ENCODE measurements around the gene PDE5A. TPM values are rescaled to one million over a fixed set of nuclear protein-coding genes. Genes with fewer than 3 reads are reported as not detected.

The PDE5A gene
- total RNA-seq, 1 experiment from 2014 or later, result 8.5 TPM

GRCh38 chr4:119653990-119654389, 25.4 kb upstream of the PDE5A start:
- BruUV-seq (replicated peaks), result no TSS peak
- no peaks in the 10 kb centered on the region for H3K79me2 ChIP-seq (ENCODE audit: low read depth)
- no peak overlapping the region for H2AFZ ChIP-seq
- H3K9me2 ChIP-seq (ENCODE audit: insufficient read depth), result no peaks in the 10 kb centered on the region
- H3K4me3 ChIP-seq, result no peak overlapping the region
- no peak overlapping the region for H3K27ac ChIP-seq
- no peak overlapping the region for H3K4me2 ChIP-seq
- no peaks in the 10 kb centered on the region for H3K36me3 ChIP-seq (ENCODE audit: low read depth)
- no peaks in the 10 kb centered on the region for H4K20me1 ChIP-seq (ENCODE audit: insufficient read depth)
- H3K27me3 ChIP-seq (ENCODE audit: insufficient read depth, low read depth), result no peaks in the 10 kb centered on the region
- DNase-seq, result no peak
- ChIA-PET CTCF (no interaction called here), POLR2A (ENCODE audit: unreplicated experiment) (no interaction called here)
- intact Hi-C loops (cut with micrococcal nuclease; ENCODE audit: unreplicated experiment), result no loop called here
- no peaks in the 10 kb centered on the region for H3F3A ChIP-seq (ENCODE audit: insufficient read depth, low read depth)
- TF ChIP-seq EZH2 (IDR thresholded peaks at IDR 0.05; ENCODE audit: low read depth), result no peak
- H3K9me3 ChIP-seq (ENCODE audit: insufficient read depth, low read depth), result no peaks in the 10 kb centered on the region
- H3K4me1 ChIP-seq (replicated peaks; ENCODE audit: insufficient read depth), result peaks cover 14% of the 10 kb centered on the region

GRCh38 chr4:119652998-119653397, 24.4 kb upstream of the PDE5A start:
- POLR2A ChIA-PET (ENCODE audit: unreplicated experiment), result no interaction called here

GRCh38 chr4:119648398-119648797, 19.8 kb upstream of the PDE5A start:
- intact Hi-C loops (cut with micrococcal nuclease; ENCODE audit: unreplicated experiment), result no loop called here
- DNase-seq, result no peak
- Histone ChIP-seq H3K9me2 (ENCODE audit: insufficient read depth) (no peaks in the 10 kb centered on the region), H3K27ac (no peak overlapping the region), H3K79me2 (ENCODE audit: low read depth) (no peaks in the 10 kb centered on the region), H3K4me2 (no peak overlapping the region), H3K4me1 (replicated peaks; ENCODE audit: insufficient read depth) (no peaks in the 10 kb centered on the region), H3K27me3 (ENCODE audit: insufficient read depth, low read depth) (no peaks in the 10 kb centered on the region), H3K36me3 (ENCODE audit: low read depth) (no peaks in the 10 kb centered on the region), H3K9me3 (ENCODE audit: insufficient read depth, low read depth) (no peaks in the 10 kb centered on the region), H3F3A (ENCODE audit: insufficient read depth, low read depth) (no peaks in the 10 kb centered on the region), H3K4me3 (no peak overlapping the region), H4K20me1 (ENCODE audit: insufficient read depth) (no peaks in the 10 kb centered on the region), H2AFZ (no peak overlapping the region)
- no peak for TF ChIP-seq CTCF (conservative IDR thresholded peaks at IDR 0.05)
- no peak for TF ChIP-seq EZH2 (IDR thresholded peaks at IDR 0.05; ENCODE audit: low read depth)
- BruUV-seq (replicated peaks), result no TSS peak
- ChIA-PET CTCF (no interaction called here), POLR2A (ENCODE audit: unreplicated experiment) (no interaction called here)

More at GRCh38 chr4:119652998-119653397, 24.4 kb upstream of the PDE5A start:
- H3K79me2 ChIP-seq (ENCODE audit: low read depth), result no peaks in the 10 kb centered on the region
- DNase-seq, result no peak
- no peaks in the 10 kb centered on the region for H4K20me1 ChIP-seq (ENCODE audit: insufficient read depth)
- intact Hi-C loops (cut with micrococcal nuclease; ENCODE audit: unreplicated experiment), result no loop called here
- no peak overlapping the region for H2AFZ ChIP-seq
- H3K27me3 ChIP-seq (ENCODE audit: insufficient read depth, low read depth), result no peaks in the 10 kb centered on the region
- TF ChIP-seq CTCF (conservative IDR thresholded peaks at IDR 0.05), result no peak
- no peak for TF ChIP-seq EZH2 (IDR thresholded peaks at IDR 0.05; ENCODE audit: low read depth)
- H3K4me3 ChIP-seq, result no peak overlapping the region
- no peaks in the 10 kb centered on the region for H3F3A ChIP-seq (ENCODE audit: insufficient read depth, low read depth)
- CTCF ChIA-PET, result no interaction called here
- no peaks in the 10 kb centered on the region for H3K36me3 ChIP-seq (ENCODE audit: low read depth)
- no TSS peak for BruUV-seq (replicated peaks)
- no peak overlapping the region for H3K27ac ChIP-seq
- no peaks in the 10 kb centered on the region for H3K9me2 ChIP-seq (ENCODE audit: insufficient read depth)
- H3K9me3 ChIP-seq (ENCODE audit: insufficient read depth, low read depth), result no peaks in the 10 kb centered on the region
- no peak overlapping the region for H3K4me2 ChIP-seq
- H3K4me1 ChIP-seq (replicated peaks; ENCODE audit: insufficient read depth), result peaks cover 14% of the 10 kb centered on the region

- H4K20me1 ChIP-seq (ENCODE audit: insufficient read depth), result no peaks in the 10 kb centered on the region
- no peaks in the 10 kb centered on the region for H3K9me2 ChIP-seq (ENCODE audit: insufficient read depth)
- BruUV-seq (replicated peaks), result no TSS peak
- no peaks in the 10 kb centered on the region for H3K4me1 ChIP-seq (replicated peaks; ENCODE audit: insufficient read depth)
- CTCF ChIA-PET, result no interaction called here
- H3F3A ChIP-seq (ENCODE audit: insufficient read depth, low read depth), result no peaks in the 10 kb centered on the region
- no peaks in the 10 kb centered on the region for H3K27me3 ChIP-seq (ENCODE audit: insufficient read depth, low read depth)
- no peak for DNase-seq
- TF ChIP-seq CTCF (conservative IDR thresholded peaks at IDR 0.05) (no peak), EZH2 (IDR thresholded peaks at IDR 0.05; ENCODE audit: low read depth) (no peak)
- H3K4me3 ChIP-seq, result no peak overlapping the region
- POLR2A ChIA-PET (ENCODE audit: unreplicated experiment), result no interaction called here
- no peak overlapping the region for H3K4me2 ChIP-seq
- intact Hi-C loops (cut with micrococcal nuclease; ENCODE audit: unreplicated experiment), result no loop called here
- H3K27ac ChIP-seq, result no peak overlapping the region
- H2AFZ ChIP-seq, result no peak overlapping the region
- no peaks in the 10 kb centered on the region for H3K36me3 ChIP-seq (ENCODE audit: low read depth)
- no peaks in the 10 kb centered on the region for H3K9me3 ChIP-seq (ENCODE audit: insufficient read depth, low read depth)
- no peaks in the 10 kb centered on the region for H3K79me2 ChIP-seq (ENCODE audit: low read depth)
These were observed 19.0 kb upstream of the PDE5A start for GRCh38 chr4:119647558-119647957.

All from PC-9 (cell line).